SU-DHL-6 (cell line): ENCODE results near the gene ZBP1.

Source experiments
- CTCF ChIP-seq: fragments of 200-600 bp; sonication (generic); IDR thresholded peaks from one replicate; pipeline ENCODE4 v1.5.1; 2017; ENCODE audit warnings: antibody characterized with exemption, mild to moderate bottlenecking, low read length, moderate library complexity; ENCODE audit not compliant: insufficient read depth, poor library complexity, severe bottlenecking
- EZH2phosphoT487 ChIP-seq: fragments of 200-600 bp; sonication (generic), shearing (Covaris generic); conservative IDR thresholded peaks from 2 replicates; pipeline ENCODE4 v1.6.1; 2018; ENCODE audit warnings: mild to moderate bottlenecking, antibody characterized with exemption, low read length, moderate library complexity, mixed read lengths

- TF ChIP-seq CTCF (no peak), EZH2phosphoT487 (no peak)
Observed at GRCh38 chr20:57647006-57647932, 27.0 kb upstream of the ZBP1 start.
